GM12873 (cell line): Measurements from ENCODE around the gene CCNH.

Experiments used
- CTCF ChIP-seq: IDR thresholded peaks from 2 replicates; pipeline ENCODE4 v1.5.1; 2012; ENCODE audit warnings: low read depth, mild to moderate bottlenecking, moderate library complexity, low read length, control low read depth; ENCODE audit not compliant: insufficient read depth; ENCODE audit errors: missing control alignments

The CCNH gene

GRCh38 chr5:87385802-87386201 is 26.9 kb downstream of the CCNH start:
- no peak for TF ChIP-seq CTCF

GRCh38 chr5:87383216-87383615 is 29.5 kb downstream of the CCNH start:
- TF ChIP-seq CTCF = no peak

GRCh38 chr5:87382224-87382623 is 30.5 kb downstream of the CCNH start:
- TF ChIP-seq CTCF = no peak

GRCh38 chr5:87372705-87373104 is 40.0 kb downstream of the CCNH start:
- TF ChIP-seq CTCF = no peak

GRCh38 chr5:87369431-87369830 is 43.3 kb downstream of the CCNH start:
- no peak for TF ChIP-seq CTCF

- no peak for TF ChIP-seq CTCF
Observed at GRCh38 chr5:87368601-87369000, 44.1 kb downstream of the CCNH start.

GRCh38 chr5:87367243-87367642 is 45.5 kb downstream of the CCNH start:
- no peak for TF ChIP-seq CTCF
